Measurements from ENCODE around the gene PRR19. TPM values are rescaled to one million over a fixed set of nuclear protein-coding genes. Genes with fewer than 3 reads are reported as not detected.

The PRR19 gene
- total and polyA plus RNA-seq, 10 of the 15 experiments (the other 5 are each of a cell fraction or from before 2014, with no cell fraction given) = 0.09 to 1.7 (median 0.73) TPM; not detected in 1

- TF ChIP-seq MLLT1 (IDR thresholded peaks at IDR 0.05) = no peak
- no peak; the same call in 1 of the 2 replicates for TF ChIP-seq NFIC (IDR thresholded peaks at IDR 0.05; ENCODE audit: low read depth, low read length)
- no peak for TF ChIP-seq ZZZ3 (IDR thresholded peaks at IDR 0.05; ENCODE audit: control insufficient read depth, insufficient read length, low read depth)
- TF ChIP-seq MAX (IDR thresholded peaks at IDR 0.05; ENCODE audit: low read depth, low read length) = no peak
These were observed 49.3 kb upstream of the PRR19 start (continued) for GRCh38 chr19:42252365-42253244.

- no peaks in the 10 kb centered on the region for H4K20me1 ChIP-seq (ENCODE audit: control insufficient read depth, insufficient read depth)
- in situ Hi-C loops (cut with MboI) = no loop called here
- H3K79me2 ChIP-seq (ENCODE audit: control insufficient read depth, insufficient read depth, low read length) = peaks cover 43% of the 10 kb centered on the region
- peak overlapping the region; percentile 94 for H3K9ac ChIP-seq (ENCODE audit: control insufficient read depth, insufficient read depth, low read length)
- no peaks in the 10 kb centered on the region for H3K9me3 ChIP-seq (replicated peaks; ENCODE audit: control insufficient read depth, insufficient read depth, low read length)
- RAD21 ChIA-PET (ENCODE audit: unreplicated experiment) = no interaction called here
- H3K4me3 ChIP-seq = peak overlapping the region; percentile 99
- no TSS peak for BruUV-seq (replicated peaks)
- peak overlapping the region; percentile 91 for H3K4me2 ChIP-seq (ENCODE audit: control insufficient read depth, insufficient read depth)
- H3K27ac ChIP-seq (ENCODE audit: control insufficient read depth, insufficient read depth) = peak overlapping the region; percentile 94
- DNase-seq (ENCODE audit: low read depth, low spot score) (no peak), ATAC-seq (peak; percentile 48), FAIRE-seq (no peak)
- peaks cover 16% of the 10 kb centered on the region for H3K4me1 ChIP-seq (ENCODE audit: control insufficient read depth, insufficient read depth, low read length)
- H2AFZ ChIP-seq (ENCODE audit: control insufficient read depth, low read depth, low read length) = peak overlapping the region; percentile 56
- H3K36me3 ChIP-seq (ENCODE audit: control insufficient read depth in 2 of 2, insufficient read depth in 2 of 2, low read length in 1 of 2) = peaks cover 0 to 7% of the 10 kb centered on the region in 2 experiments; a peak in 2 of 4 replicates
- POLR2A ChIA-PET = no interaction called here
- 2% methylated on average over 27 of the region's 71 CpGs for WGBS (ENCODE audit: insufficient coverage, insufficient replicate concordance, low lambda C conversion rate, missing lambda C conversion rate)
- CTCF ChIA-PET = no interaction called here
- H3K27me3 ChIP-seq (replicated peaks in 1 of 2; ENCODE audit: control insufficient read depth in 2 of 2, insufficient read depth in 2 of 2, low read length in 1 of 2) = no peaks in the 10 kb centered on the region
- SMC1A ChIA-PET (ENCODE audit: uncharacterized antibody, unreplicated experiment) = no interaction called here
- intact Hi-C loops (cut with micrococcal nuclease; ENCODE audit: unreplicated experiment) = no loop called here
- TF ChIP-seq NKRF (conservative IDR thresholded peaks at IDR 0.05) (peak; percentile 30; the same call in 1 of the 2 replicates), MTA2 (IDR thresholded peaks at IDR 0.05; ENCODE audit: low read depth) (no peak), TBL1XR1 (IDR thresholded peaks at IDR 0.05; ENCODE audit: low read depth, low read length) (peak; percentile 25; the same call in 1 of the 2 replicates), NBN (IDR thresholded peaks at IDR 0.05) (0 out of 2 replicates have a peak, but pooled peaks have one; percentile 44), MYB (IDR thresholded peaks at IDR 0.05; ENCODE audit: borderline replicate concordance, low read depth, low read length) (no peak), RELB (IDR thresholded peaks at IDR 0.05; ENCODE audit: low read depth) (0 out of 2 replicates have a peak, but pooled peaks have one; percentile 28), POLR2A (IDR thresholded peaks at IDR 0.05; ENCODE audit: low read depth, low read length) (peak; percentile 69), DPF2 (IDR thresholded peaks at IDR 0.05) (0 out of 2 replicates have a peak, but pooled peaks have one; percentile 19), RUNX3 (IDR thresholded peaks at IDR 0.05; ENCODE audit: low read length) (peak; percentile 50; the same call in 1 of the 2 replicates), YY1 (IDR thresholded peaks at IDR 0.05; ENCODE audit: low read depth, low read length) (0 out of 2 replicates have a peak, but pooled peaks have one; percentile 53)
These were observed 48.5 kb upstream of the PRR19 start for GRCh38 chr19:42253245-42254088.

Measured in GM12878 (cell line).